Sigmoid colon (tissue), 7 donors: ENCODE measurements around the gene TSKU. TPM values are rescaled to one million over a fixed set of nuclear protein-coding genes. Genes with fewer than 3 reads are reported as not detected.

Source experiments
- DNase-seq: peaks from one replicate; pipeline ENCODE4 v3.0.0-alpha.2; 2019
- H3K27ac ChIP-seq, 4 donors: fragments of 200-600 bp; sonication (generic); one replicate each; pipeline ENCODE4 v1.5.1; 2016 to 2019; ENCODE audit warnings: mild to moderate bottlenecking in 1 of 4
- H3K27me3 ChIP-seq, 3 donors: fragments of 200-600 bp; sonication (generic); one replicate each; pipeline ENCODE4 v1.5.1; 2019; ENCODE audit warnings: mild to moderate bottlenecking in 1 of 3
- H3K36me3 ChIP-seq, 4 donors: fragments of 200-600 bp; sonication (generic); one replicate each; pipeline ENCODE4 v1.5.1; 2016 to 2019
- H3K4me1 ChIP-seq, 4 donors: fragments of 200-600 bp; sonication (generic); one replicate each; pipeline ENCODE4 v1.5.1; 2017 to 2019
- H3K4me3 ChIP-seq, 4 donors: fragments of 200-600 bp; sonication (generic); one replicate each; pipeline ENCODE4 v1.5.1; 2017 to 2019; ENCODE audit warnings: mild to moderate bottlenecking in 2 of 4, moderate library complexity in 1 of 4
- H3K9me3 ChIP-seq, 4 donors: fragments of 200-600 bp in 3 of 4; sonication (generic) in 3 of 4; one replicate each; pipeline versions ENCODE4 v1.5.1 to v1.6.1; 2013 to 2019
- CTCF ChIP-seq, 4 experiments: fragments of 450-650 bp in 3 of 4; fragments of 200-600 bp in 1 of 4; IDR thresholded peaks; one replicate each; pipeline ENCODE4 v1.5.1; 2016 to 2019; ENCODE audit warnings: antibody characterized with exemption in 4 of 4, mild to moderate bottlenecking in 3 of 4, moderate library complexity in 2 of 4
- EP300 ChIP-seq, 4 donors: sonication (generic); formaldehyde crosslinking; IDR thresholded peaks; one replicate each; pipeline ENCODE4 v1.6.1; 2017; ENCODE audit warnings: antibody characterized with exemption in 4 of 4
- POLR2A ChIP-seq, 2 donors: fragments of 450-650 bp; IDR thresholded peaks; one replicate each; pipeline ENCODE4 v1.6.1; 2016; ENCODE audit warnings: antibody characterized with exemption in 2 of 2, mild to moderate bottlenecking in 2 of 2, moderate library complexity in 2 of 2
- POLR2AphosphoS5 ChIP-seq, 4 donors: sonication (generic); formaldehyde crosslinking; IDR thresholded peaks; one replicate each; pipeline ENCODE4 v1.6.1; 2017; ENCODE audit warnings: antibody characterized with exemption in 4 of 4
- WGBS, 2 donors: extraction: QIAGEN DNeasy Blood & Tissue Kit; methylation state at CpG; one replicate each; pipeline ENCODE4 v1.1.7; 2013; 5-methylcytosine and 5-hydroxymethylcytosine counted together
- intact Hi-C: fragments of 100-400 bp; cut with DNase I; formaldehyde crosslinking; loops from one replicate; pipeline ENCODE4 v1.15.1; 2023
- polyA plus RNA-seq, 3 donors: library from polyadenylated mRNA; stranded (reverse); fragments of 200-250 nt; gene quantifications; one replicate each; pipeline ENCODE4 v1.2.3, GENCODE V29; 2013
- total RNA-seq, 4 donors: library from RNA; depleted of rRNA; stranded (reverse); fragments of >200 nt; gene quantifications; one replicate each; pipeline ENCODE4 v1.1.0, GENCODE V29; 2016
- donor health status: healthy with polysubstance abuse.
- donor health status: Bipolar disorder and iron deficiency.
- donor health status: healthy.

Gene TSKU
- total and polyA plus RNA-seq, 7 donors, result 12.8 to 24.6 (median 20.4) TPM

- H3K27me3 ChIP-seq, result no peaks in the 10 kb centered on the region
- no peak for TF ChIP-seq POLR2A (IDR thresholded peaks at IDR 0.05)
- TF ChIP-seq CTCF (IDR thresholded peaks at IDR 0.05), result no peak
- TF ChIP-seq POLR2AphosphoS5 (IDR thresholded peaks at IDR 0.05), result no peak
- no peak for TF ChIP-seq EP300 (IDR thresholded peaks at IDR 0.05)
- 94% methylated on average over 4 of the region's 4 CpGs for WGBS, 2 donors
- H3K9me3 ChIP-seq, result no peaks in the 10 kb centered on the region
- no peak for DNase-seq
- no peak overlapping the region for H3K27ac ChIP-seq
- H3K4me1 ChIP-seq, result peaks cover 0 to 8% (median 2%) of the 10 kb centered on the region in 4 donors
- H3K4me3 ChIP-seq, result no peak overlapping the region
- intact Hi-C loops, result loop anchor here (5.0 kb wide), 1 partner anchor 46 kb away; the partner anchor contains the start of gene TSKU
- no peaks in the 10 kb centered on the region for H3K36me3 ChIP-seq
Observed at GRCh38 chr11:76736266-76736665, 46.9 kb upstream of the TSKU start.

DNA sequence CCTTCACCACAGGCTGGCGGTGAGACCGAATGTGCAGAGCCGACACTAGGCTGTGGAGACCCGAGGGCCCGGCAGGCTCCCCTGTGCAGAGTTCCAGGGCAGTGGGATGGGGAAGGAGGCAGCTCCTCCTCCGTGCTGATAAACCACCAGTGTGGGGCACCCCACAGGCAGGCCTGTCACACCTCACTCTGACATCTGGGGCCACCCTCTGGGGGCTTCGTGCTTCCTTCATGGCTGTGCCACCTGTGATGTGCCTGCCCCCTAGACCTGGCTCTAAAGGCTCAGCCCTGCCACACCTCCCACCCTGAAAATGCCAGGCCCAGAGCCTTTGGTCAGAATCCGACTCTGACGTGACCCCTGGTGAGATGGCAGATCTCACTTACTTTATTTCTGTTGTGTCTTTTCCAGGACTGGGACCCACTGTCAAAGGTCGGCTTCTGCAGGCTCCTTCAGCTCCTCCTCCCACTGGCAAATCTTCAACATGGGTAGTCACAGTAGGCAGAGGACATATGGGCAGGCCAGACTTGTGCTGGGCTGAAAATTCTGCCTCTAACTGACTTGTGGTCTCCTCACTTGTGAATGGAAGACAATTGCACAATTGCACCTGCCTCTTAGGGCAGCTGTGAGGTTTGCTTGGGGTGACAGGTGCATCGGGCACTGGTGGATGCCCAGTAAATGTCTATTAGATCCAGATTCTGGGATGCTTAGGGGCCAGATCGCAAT lies 46.2 kb upstream of the TSKU start:
- intact Hi-C loops, result loop anchor here (5.0 kb wide), 1 partner anchor 45 kb away; the partner anchor contains the start of gene TSKU
- no peaks in the 10 kb centered on the region for H3K27me3 ChIP-seq
- DNase-seq, result no peak
- TF ChIP-seq CTCF (IDR thresholded peaks at IDR 0.05) (no peak), POLR2A (IDR thresholded peaks at IDR 0.05) (no peak), POLR2AphosphoS5 (IDR thresholded peaks at IDR 0.05) (no peak), EP300 (IDR thresholded peaks at IDR 0.05) (no peak)
- no peaks in the 10 kb centered on the region for H3K36me3 ChIP-seq
- H3K9me3 ChIP-seq, result no peaks in the 10 kb centered on the region
- peaks cover 0 to 8% (median 2%) of the 10 kb centered on the region in 4 donors for H3K4me1 ChIP-seq
- H3K4me3 ChIP-seq, result no peak overlapping the region
- 90 to 91% methylated on average over 12 of the region's 12 CpGs for WGBS, 2 donors
- H3K27ac ChIP-seq, result no peak overlapping the region

GRCh38 chr11:76738618-76739240 lies 44.4 kb upstream of the TSKU start:
- 78 to 86% methylated on average over 8 of the region's 8 CpGs for WGBS, 2 donors
- no peaks in the 10 kb centered on the region for H3K9me3 ChIP-seq
- no peaks in the 10 kb centered on the region for H3K27me3 ChIP-seq
- intact Hi-C loops, result loop anchor here (5.0 kb wide), 1 partner anchor 44 kb away; the partner anchor contains the start of gene TSKU
- no peak overlapping the region for H3K27ac ChIP-seq
- no peaks in the 10 kb centered on the region for H3K36me3 ChIP-seq
- no peak overlapping the region for H3K4me3 ChIP-seq
- peaks cover 0 to 8% (median 2%) of the 10 kb centered on the region in 4 donors for H3K4me1 ChIP-seq
- TF ChIP-seq POLR2A (IDR thresholded peaks at IDR 0.05) (no peak), POLR2AphosphoS5 (IDR thresholded peaks at IDR 0.05) (no peak), CTCF (IDR thresholded peaks at IDR 0.05) (no peak), EP300 (IDR thresholded peaks at IDR 0.05) (no peak)
- DNase-seq, result no peak

GRCh38 chr11:76739798-76740197 lies 43.4 kb upstream of the TSKU start:
- Histone ChIP-seq H3K4me1 (peaks cover 0 to 8% (median 2%) of the 10 kb centered on the region in 4 donors), H3K4me3 (no peak overlapping the region), H3K27me3 (no peaks in the 10 kb centered on the region), H3K9me3 (no peaks in the 10 kb centered on the region), H3K27ac (no peak overlapping the region), H3K36me3 (no peaks in the 10 kb centered on the region)
- WGBS, 2 donors, result 81 to 88% methylated on average over 6 of the region's 6 CpGs
- no peak for TF ChIP-seq CTCF (IDR thresholded peaks at IDR 0.05)
- no peak for TF ChIP-seq POLR2A (IDR thresholded peaks at IDR 0.05)
- TF ChIP-seq POLR2AphosphoS5 (IDR thresholded peaks at IDR 0.05), result no peak
- TF ChIP-seq EP300 (IDR thresholded peaks at IDR 0.05), result no peak
- intact Hi-C loops, result loop anchor here (5.0 kb wide), 1 partner anchor 43 kb away; the partner anchor contains the start of gene TSKU
- DNase-seq, result no peak
